Esophagus mucosa (tissue), 1 donor: Measurements from ENCODE around the gene KRTAP10-3. TPM values are rescaled to one million over a fixed set of nuclear protein-coding genes. Genes with fewer than 3 reads are reported as not detected.
A peak's percentile ranks its signal among the peaks of the same experiment; 100 is the strongest.
"Not testable (repeated sequence)": the region's sequence is repeated elsewhere in the genome, so short reads cannot be mapped to it uniquely, and the experiment has no call there.

Source experiments
- ATAC-seq: fragments of 200-7000 bp; cut with Tn5 transposase; one replicate; pipeline ENCODE4 v1.9.1; 2020
- total RNA-seq: library from RNA; stranded (reverse); gene quantifications from one replicate; pipeline ENCODE4 v1.2.4, GENCODE V29; 2023
- donor health status: DM: yes; HTN: yes; CAD: no.

The KRTAP10-3 gene
- total RNA-seq, 1 donor from 2014 or later = not detected

DNA sequence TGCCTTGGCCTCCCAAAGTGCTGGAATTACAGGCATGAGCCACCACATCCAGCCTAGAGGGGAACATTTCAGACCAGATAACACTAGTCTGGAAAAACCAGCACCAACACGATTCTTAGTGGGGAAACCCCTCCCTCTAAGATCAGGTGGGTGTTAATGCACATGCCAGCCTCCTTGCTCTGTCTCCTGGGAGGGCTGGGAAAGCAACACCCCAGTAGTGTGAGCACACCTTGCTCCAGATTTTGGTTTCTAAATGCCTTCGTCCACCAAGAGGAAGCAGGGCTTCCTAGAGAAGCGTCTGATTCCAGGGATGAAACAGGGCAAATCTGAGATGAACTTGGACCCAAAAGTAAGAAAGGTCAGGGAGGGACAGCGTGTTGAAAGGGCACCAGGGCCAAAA, 12.7 kb upstream of the KRTAP10-3 start:
- ATAC-seq = no peak

DNA sequence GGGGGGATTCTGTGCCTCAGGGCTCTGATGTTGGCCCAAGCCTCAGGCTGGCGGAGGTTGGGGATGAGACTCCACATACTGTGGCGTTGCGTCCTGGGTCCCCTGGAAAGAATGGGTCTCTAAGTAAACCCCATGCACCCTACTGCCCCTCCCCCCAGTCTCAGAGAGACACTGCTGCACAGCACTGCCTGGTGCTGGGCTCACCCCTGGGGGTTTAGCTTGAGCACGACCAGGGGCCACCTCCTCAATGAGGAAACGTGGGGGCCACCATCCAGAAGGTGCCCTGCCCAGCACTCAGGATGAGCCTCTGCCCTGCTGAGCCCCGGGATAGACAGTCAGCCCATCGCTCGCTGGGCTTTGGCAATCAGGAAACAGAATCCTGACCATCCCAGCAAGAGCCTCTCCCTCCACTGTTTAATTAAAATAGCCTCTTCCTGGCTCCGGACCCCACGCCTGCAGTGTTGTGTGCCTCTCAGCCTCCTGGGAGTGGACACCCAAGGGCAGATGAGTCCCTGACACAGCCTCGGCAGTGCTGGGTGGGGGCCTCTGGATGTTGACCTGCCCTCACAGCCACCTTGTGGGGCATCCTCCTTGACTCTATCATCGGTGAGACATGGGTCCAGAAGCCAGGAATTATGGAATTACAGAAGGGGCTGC, 11.4 kb upstream of the KRTAP10-3 start:
- no peak for ATAC-seq

DNA sequence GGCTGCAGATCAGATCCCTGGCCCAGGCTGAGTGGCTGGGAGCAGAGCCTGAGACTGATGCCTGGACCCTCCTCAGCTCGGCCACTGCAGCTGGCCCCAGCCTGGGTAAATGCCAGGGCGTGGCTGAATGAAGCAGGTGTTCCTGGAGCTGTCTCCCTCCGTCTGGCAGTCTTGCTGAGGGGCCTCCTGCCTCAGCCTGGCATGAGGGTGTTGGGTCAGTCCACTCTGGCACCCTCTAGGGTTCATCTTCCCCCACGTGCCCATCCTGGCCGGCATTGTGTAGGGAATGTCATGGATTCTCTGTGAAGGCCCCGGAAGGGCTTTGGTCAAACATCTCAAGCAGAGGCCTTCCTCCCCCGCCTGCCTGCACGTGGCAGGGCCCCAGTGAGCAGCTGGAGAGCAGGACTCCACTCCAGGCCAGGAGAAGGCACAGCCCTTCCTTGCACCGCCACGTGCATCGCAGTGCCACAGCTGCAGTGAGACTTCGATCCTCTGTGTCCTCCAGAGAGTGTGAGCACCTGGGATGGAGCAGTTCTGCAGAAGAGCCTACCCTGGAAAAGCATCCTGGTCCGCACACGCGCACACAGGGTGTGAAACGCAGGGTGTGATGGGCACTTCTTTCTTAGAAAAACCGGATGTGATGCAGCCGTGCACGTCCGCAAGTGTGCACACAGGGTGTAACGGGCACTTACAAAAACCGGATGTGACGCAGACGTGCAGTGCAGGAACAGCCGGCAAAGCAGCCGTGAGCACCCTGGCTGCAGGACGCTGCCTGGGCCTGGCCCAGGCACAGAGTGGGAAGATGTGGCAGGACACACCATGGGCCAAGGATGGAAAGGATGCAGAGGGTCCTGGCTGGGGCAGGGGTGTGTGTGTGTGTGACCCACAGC, 10.3 kb upstream of the KRTAP10-3 start:
- peak; percentile 38 for ATAC-seq

DNA sequence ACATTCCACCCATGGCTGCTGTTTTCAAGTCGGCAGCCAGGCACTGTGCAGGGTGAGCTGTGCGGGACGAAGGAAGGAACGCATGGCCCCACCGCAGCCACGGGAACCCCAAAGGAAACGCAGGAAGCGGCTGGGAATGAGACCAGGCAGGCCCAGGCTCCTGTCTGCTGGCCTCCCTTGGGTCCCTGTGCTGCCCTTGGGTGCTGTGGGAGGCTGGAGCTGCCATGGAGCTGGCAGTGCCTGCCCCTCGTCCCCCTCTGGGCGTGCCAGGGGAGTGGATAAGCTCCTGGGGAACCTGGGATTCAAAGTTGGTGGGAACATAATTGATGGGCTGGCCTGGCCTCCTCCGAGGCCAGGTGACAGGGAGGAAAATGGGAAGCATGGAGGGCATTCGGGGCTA, 9.7 kb upstream of the KRTAP10-3 start:
- no peak for ATAC-seq

DNA sequence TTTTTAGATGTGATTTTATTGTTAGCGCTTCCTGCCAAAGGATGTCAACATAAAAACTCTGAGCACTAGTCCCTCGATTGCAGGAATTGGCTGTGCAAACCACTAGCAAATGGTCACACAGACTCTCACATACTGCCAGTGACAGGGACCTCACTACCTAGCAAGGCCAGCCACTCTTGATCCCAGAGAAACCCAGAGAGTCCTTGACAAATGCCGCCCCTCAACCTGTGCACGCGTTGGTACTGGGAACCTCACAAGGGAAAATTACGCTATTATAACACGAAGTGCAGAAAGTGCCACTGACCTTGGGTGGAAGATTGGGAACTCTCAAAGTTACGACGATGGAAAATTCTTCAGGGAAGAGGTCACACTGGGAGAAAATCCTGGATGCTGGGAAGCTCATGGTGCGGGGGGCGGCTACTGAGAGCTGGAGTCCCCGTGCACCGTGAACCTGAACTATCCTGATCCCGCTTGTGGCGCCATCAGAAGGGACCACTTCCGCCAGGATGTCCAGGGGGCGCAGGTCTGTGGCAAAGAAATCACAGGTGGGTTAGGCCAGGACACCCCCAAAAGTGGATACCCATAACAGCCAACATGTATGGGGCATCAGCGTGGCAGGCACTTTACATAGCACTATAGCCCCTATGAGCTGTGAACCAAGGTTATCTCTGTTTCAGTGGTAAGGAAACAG, 9.0 kb upstream of the KRTAP10-3 start:
- no peak for ATAC-seq

DNA sequence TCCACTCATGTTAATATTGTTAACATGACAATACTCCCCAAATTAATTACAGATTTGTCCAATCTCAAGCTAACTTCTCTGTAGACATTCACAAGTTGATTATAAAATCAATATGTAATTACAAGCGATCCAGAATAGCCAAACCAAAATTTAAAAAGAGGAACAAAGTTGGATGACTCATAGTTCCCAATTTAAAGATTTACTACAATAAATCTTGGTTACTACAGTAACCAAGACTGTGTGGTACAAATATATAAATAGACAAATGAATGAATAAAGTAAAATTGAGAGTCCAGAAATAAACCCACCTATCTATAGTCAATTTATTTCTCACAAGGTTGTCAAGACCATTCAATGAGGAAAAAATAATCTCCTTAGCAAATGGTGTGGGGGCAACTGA, 7.8 kb upstream of the KRTAP10-3 start:
- ATAC-seq = no peak

DNA sequence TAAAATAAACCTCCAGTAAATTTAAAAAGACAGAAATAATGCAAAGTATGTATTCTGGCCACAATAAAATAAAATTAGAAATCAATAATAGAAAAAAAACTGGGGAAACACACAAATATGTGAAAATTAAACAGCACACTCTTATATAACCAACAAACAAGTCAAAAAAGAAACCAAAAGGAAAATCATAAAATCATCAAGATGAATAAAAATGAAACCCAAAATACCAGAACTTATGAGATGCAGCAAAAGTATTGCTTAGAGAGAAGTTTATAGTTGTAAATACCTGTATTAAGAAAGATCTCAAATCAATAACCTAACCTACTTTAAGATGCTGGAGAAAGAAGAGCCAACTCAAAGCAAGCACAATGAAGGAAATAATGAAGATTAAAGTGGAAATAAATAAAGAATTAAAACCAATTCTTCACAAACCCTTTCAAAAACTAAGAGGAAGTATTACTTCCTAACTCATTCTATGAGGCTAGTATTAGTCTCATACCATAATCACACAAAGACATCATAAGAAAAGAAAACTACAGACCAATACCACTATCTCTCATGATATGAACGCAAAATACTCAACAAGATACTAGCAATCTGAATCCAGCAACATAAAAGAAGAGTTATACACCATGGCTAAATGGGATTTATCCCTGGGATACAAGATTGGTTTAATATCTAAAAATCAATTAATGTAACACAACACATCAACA, 6.4 kb upstream of the KRTAP10-3 start:
- ATAC-seq = no peak

DNA sequence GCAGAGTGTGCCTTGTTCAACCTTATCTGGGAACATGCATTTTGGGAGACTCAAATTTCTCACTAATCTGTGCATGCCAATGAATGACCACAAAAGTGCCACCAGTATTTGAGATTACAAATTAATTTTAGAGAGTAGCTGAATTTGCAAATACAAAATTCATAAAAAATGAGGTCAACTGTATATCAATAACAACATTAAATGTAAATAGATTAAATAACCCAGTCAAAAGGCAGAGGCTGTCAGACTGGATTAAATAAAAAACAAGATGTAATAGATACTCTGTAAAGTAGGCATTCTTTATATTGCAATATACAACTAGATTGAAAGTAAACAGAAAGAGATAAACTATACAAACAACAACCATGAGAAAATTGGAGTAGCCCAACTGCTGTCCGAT, 5.5 kb upstream of the KRTAP10-3 start:
- ATAC-seq = no peak

DNA sequence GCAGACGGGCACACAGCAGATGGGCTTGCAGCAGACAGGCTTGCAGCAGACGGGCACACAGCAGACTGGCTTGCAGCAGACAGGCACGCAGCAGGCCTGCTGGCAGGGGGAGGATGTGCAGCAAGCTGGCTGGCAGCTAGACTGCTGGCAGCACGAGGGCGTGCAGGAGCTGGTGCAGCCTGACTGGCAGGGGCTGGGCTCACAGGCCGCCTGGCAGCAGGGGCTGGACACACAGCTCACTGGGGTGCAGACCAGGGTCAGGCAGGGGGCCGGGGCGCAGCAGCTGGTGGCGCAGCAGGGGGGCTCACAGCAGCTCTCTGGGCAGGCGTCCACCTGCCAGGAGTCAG, 293 bp downstream of the KRTAP10-3 start:
- not testable (repeated sequence) for ATAC-seq

DNA sequence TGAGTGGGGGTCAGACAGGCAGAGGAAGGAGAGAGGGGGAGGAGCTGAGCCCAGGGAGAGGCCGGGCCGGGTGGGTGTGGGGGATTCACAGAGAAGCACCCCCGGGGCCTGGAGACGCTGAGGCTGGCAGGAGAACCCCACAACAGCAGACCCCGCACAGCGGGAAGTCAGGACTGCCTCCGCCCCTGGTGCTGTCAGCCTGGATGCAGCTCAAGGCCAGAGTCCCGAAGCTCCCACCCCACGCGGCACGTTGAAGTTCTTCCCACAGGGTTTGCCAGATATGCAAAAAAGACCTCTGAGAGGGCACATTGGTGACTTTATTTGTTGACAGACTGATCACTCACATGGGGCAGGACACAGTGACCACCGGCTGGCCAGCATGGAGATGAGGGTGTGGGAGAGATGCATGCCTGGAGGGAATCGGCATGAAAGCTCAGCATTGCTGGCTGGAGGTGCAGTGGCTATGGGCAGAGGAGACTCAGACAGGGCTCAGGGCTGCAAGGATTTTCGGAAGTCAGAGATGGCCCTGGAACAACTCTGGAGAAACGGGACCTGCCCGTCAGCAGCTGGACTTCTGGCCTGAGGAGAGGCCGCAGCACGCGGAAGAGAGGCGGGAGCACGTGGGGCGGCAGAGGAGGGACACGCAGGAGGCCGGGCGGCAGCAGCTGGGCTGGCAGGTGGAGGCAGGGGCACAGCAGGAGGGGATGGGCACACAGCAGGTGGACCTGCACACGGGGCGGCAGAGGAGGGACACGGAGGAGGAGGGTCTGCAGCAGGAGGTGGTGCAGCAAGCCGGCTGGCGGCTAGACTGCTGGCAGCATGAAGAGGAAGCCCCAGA, 885 bp downstream of the KRTAP10-3 start:
- ATAC-seq = no peak

DNA sequence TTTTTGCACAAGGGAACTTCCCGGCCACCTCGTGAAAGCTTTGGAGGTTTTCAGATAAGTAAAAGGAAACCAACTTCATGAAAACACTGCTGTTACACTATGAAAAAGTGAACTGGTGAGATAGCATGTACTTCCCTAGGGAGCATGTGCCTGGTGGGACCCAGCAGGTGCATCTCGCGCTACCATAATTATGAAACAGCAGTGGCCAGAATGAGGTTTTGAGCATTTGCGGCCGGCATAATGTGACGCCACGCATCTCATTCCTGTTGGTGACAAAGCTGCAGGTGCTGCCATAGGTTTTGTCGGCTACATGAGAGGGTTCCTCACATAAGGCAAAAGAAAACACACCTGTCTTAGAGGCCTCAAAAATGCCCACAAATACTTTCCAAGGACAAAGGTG, 1.7 kb downstream of the KRTAP10-3 start:
- ATAC-seq = no peak

DNA sequence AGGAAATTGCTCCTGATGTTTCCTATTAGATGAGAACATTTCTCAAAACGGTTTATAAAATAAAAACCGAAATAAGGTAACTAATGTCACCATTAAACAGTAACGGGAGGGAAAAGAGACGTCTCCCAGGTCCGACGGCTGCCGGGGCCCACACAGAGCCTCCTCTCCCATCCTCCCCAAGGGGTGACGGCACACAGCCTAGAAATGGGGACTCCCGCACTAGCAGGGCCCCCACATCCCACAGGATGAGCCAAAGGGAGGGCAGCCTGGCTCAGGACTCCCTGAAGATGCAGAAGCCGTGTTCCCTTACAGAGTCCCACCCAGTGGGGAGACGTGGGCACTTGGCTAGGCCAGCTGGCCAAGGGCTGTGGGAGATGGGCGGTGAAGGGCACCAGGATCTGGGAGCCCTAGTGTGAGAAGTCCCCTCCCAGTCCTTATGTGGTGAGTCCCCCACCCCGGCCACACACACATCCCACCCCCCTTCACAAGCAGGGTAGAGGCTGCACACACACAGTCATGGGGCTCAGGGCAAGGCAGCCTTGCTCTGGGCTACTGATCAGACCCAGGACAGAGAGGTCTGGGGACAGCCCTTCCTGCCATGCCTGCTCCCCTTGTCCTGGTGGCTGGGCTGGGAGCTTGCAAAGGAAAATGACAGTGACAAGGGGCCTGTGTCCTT, 3.3 kb downstream of the KRTAP10-3 start:
- no peak for ATAC-seq

DNA sequence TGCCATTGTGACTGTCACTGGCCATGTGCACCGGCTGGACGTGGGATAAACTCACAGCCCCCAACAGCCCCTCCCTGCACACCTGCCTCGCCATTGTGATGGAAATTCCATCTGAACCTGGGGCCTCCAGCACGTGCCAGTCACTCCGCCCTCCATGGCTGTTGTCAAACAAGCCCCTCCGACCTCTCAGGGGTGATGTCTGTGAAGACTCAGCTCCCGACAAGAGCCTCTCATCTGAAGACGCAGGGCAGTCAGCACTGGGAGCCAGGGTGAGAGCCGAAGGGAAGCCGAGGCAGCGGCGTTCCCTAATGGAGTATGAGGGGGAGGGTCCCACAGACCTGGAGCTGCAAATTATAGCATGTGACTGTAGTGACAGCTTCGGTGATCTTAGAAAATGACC, 5.9 kb downstream of the KRTAP10-3 start:
- ATAC-seq = no peak

DNA sequence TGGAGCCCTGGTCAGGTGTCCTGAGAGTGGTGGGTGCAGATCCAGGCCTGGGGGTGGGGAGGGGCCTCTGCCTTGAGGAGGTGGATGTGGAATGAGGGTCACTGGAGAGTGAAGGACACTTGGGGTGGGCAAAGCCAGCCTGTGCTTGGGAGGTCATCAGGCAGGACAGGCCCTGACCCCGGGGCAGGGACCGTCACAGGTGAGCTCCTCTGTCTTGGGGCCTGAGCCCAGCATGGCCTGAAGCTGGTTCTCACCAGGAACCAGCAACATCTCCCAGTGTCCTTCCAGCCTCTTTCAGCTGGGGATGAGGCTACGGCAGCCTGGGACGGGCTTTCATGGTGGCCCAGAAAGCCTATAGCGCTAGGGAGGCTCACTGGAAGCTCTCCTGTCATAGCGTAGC, 6.5 kb downstream of the KRTAP10-3 start:
- no peak for ATAC-seq

DNA sequence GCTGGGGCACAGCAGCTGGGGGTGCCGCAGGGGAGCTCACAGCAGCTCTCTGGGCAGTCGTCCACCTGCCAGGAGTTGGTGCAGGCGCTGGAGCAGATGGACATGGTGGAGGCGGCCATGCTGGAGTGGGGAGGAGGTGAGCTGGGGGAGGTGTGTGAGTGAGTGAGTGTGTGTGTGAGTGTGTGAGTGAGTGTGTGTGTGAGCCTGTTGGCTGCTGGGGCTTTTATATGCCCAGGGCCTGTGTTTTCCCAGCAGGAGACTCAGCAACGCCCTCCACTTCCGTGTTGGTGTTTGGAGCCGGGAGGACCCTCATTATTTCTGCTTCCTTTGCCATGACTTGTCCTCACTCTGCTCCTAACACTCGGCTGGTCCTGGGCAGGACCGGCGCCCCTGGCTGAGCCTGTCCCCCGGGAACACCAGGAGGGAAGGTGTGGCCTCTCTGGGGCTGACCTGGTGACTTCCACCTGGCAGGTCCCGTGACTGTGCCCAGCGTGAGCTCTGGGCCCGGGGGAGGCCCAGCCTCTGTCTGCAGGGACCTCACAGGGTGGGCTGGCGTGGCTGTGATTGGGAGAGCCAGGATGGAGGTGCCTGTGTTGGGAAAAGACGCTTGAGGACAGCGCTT, 7.1 kb downstream of the KRTAP10-3 start, which contains the start of gene KRTAP10-2:
Gene KRTAP10-2 (minus strand): TSS at position 166 of the 622 bp plus-strand sequence. CDS start 47 bp downstream, at position 119.
- peak; percentile 36 for ATAC-seq

DNA sequence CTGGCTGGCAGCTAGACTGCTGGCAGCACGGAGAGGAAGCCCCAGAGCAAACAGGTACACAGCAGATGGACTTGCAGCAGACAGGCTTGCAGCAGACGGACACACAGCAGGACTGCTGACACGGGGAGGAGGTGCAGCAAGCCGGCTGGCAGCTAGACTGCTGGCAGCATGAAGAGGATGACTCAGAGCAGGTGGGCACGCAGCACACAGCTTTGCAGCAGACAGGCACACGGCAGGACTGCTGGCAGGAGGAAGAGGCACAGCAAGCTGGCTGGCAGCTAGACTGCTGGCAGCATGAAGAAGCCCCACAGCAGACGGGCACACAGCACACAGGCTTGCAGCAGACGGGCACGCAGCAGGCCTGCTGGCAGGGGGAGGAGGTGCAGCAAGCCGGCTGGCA, 7.8 kb downstream of the KRTAP10-3 start:
- peak; percentile 28 for ATAC-seq

DNA sequence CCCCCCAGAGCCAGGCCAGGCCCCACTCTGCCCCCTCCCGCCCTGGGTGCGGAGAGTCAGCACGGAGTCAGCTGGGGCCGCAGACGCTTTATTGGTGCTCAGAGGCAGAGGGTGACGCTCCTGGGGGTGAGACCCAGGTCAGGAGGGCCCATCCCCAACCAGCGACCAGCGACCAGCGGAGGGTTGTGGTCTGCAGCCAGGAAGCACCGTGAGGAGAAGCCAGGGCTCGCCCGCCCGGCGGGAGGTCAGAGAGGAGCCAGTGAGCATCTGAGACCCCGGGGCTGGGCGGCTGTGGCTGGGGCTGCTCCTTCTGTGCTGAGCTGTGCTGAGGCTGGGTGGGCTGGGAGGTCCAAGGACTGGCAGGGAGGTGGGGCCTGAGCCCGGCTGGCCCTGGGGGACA, 8.3 kb downstream of the KRTAP10-3 start:
- peak; percentile 24 for ATAC-seq

DNA sequence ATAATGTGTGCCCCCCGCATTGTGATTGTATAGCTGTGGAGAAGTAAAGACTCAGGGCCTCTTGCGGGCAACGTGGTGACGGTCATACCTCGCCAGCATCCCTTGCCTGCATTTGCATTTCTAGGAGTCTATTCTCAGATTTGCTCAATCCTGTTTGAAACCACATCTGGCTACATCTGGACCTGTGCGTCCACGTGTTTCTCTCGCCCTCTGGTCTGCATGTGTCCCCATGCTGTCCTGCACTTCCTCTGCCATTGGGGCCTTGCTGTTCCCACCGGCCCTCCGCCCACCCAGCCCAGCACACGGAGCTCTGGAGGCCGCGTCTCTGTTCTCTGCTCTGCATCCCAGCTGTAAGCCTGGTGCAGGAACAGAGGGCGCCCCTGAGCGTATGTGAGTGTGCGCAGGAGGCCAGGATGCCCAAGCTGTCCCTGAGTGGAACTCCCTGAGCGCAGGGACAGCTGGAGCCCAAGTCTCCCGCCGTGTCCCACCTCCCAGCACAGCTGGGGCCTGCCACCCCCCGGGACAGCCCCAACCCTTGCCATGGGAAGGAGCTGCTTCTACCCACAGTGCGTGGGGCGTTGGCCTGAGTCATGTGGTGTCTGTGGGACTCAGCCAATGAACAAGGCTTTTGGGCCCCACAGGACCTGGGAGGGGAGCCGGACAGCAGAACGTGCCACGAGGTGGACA, 8.9 kb downstream of the KRTAP10-3 start:
- peak; percentile 38 for ATAC-seq

DNA sequence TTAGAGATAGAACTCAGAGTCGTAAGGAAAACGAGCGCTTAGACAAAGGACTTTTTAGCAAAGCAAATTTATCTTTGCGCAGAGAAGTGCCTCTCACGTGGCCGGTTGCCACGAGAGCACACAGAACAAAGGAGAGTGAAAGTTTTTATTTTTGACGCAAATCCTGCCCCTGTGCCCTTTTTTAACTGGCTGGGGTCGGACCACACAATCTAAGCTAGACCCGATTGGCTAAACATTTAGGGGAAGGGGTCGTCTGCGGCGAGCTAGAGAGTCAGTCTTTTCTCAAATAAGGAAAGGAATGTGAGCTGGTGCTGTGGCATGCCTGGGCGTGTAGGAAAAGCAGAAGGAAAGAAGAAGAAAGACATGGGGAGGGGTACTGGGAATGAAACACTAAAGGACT, 9.7 kb downstream of the KRTAP10-3 start:
- ATAC-seq = no peak

DNA sequence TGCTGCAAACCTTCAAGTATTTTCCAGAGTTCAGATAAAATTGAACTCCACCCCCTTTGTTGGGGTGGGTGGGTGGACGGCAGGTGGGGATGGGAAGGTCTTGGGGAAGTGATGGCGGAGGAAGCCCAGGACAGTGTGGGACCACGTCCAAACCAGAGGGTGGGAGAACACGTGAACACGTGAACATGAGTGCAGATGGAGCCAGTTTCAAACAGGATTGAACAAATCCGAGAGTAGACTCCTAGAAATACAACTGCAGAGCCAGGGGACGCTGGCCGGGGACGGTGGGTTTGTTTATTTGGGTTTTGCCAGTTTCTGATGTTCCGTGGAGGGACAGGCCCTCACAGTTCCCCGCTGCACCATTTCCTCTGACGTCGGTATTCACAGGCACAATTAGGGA, 10.2 kb downstream of the KRTAP10-3 start:
- ATAC-seq = no peak
